Measurements from ENCODE around the gene TMEM201.

GRCh38 chr1:9659328-9659727 lies 70.6 kb downstream of the TMEM201 start:
- TF ChIP-seq, protein P1, sequence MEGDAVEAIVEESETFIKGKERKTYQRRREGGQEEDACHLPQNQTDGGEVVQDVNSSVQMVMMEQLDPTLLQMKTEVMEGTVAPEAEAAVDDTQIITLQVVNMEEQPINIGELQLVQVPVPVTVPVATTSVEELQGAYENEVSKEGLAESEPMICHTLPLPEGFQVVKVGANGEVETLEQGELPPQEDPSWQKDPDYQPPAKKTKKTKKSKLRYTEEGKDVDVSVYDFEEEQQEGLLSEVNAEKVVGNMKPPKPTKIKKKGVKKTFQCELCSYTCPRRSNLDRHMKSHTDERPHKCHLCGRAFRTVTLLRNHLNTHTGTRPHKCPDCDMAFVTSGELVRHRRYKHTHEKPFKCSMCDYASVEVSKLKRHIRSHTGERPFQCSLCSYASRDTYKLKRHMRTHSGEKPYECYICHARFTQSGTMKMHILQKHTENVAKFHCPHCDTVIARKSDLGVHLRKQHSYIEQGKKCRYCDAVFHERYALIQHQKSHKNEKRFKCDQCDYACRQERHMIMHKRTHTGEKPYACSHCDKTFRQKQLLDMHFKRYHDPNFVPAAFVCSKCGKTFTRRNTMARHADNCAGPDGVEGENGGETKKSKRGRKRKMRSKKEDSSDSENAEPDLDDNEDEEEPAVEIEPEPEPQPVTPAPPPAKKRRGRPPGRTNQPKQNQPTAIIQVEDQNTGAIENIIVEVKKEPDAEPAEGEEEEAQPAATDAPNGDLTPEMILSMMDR (IDR thresholded peaks at IDR 0.05; ENCODE audit: extremely low read depth in 1 of 2, insufficient read depth in 1 of 2, low read depth in 1 of 2, low read length in 2 of 2), result no peak
- TF ChIP-seq, protein P2, sequence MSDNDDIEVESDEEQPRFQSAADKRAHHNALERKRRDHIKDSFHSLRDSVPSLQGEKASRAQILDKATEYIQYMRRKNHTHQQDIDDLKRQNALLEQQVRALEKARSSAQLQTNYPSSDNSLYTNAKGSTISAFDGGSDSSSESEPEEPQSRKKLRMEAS (IDR thresholded peaks at IDR 0.05; ENCODE audit: insufficient read depth, insufficient read length), result no peak
- TF ChIP-seq GATA2 (IDR thresholded peaks at IDR 0.05; ENCODE audit: insufficient read depth, insufficient read length, low read depth, low read length), result no peak
- TF ChIP-seq EZH2 (IDR thresholded peaks at IDR 0.05; ENCODE audit: borderline replicate concordance, low read depth, low read length, severe bottlenecking), result no peak
- TF ChIP-seq POLR2A (IDR thresholded peaks at IDR 0.05; ENCODE audit: low read depth, low read length), result no peak
- TF ChIP-seq MYC (IDR thresholded peaks at IDR 0.05; ENCODE audit: low read depth, low read length), result no peak
- TF ChIP-seq POLR2AphosphoS5 (IDR thresholded peaks at IDR 0.05; ENCODE audit: insufficient read depth, low read depth, low read length), result no peak
